BJ (cell line): ENCODE measurements around the gene IGSF8. TPM values are rescaled to one million over a fixed set of nuclear protein-coding genes. Genes with fewer than 3 reads are reported as not detected.

Experiments used
- CTCF ChIA-PET: fragments of 350-600 bp; formaldehyde crosslinking; extraction: SDS; loops from one replicate; lab custom pipeline; 2021; ENCODE audit warnings: antibody characterized with exemption, inconsistent platforms; lab: Yijun Ruan, JAX
- POLR2A ChIA-PET: fragments of 300-600 bp; sonication (Branson Sonifier 250); formaldehyde crosslinking; extraction: SDS; loops from one replicate; lab custom pipeline; 2021; ENCODE audit warnings: antibody characterized with exemption; lab: Charles Lee
- DNase-seq: peaks from one replicate; pipeline ENCODE4 v3.0.0-alpha.2; 2011; ENCODE audit warnings: low read depth
- H3K27me3 ChIP-seq: 2 replicates; pipeline ENCODE4 v1.6.0; 2011; ENCODE audit warnings: low read length; ENCODE audit not compliant: control insufficient read depth, insufficient read depth
- H3K36me3 ChIP-seq: 2 replicates; pipeline ENCODE4 v1.5.1; 2011; ENCODE audit warnings: low read length; ENCODE audit not compliant: control insufficient read depth, insufficient read depth
- H3K4me3 ChIP-seq: 2 replicates; pipeline ENCODE4 v1.5.1; 2011; ENCODE audit warnings: low read depth, mild to moderate bottlenecking, control low read depth, low read length
- CTCF ChIP-seq: IDR thresholded peaks from 2 replicates; pipeline ENCODE4 v1.5.1; 2011; ENCODE audit warnings: low read depth, mild to moderate bottlenecking, control low read depth, inconsistent platforms, low read length, moderate library complexity; ENCODE audit not compliant: insufficient read depth
- polyA plus RNA-seq: library from polyadenylated mRNA; depleted of rRNA; stranded (reverse); fragments of >200 nt; gene quantifications from 2 replicates; pipeline ENCODE4 v1.2.3, GENCODE V29; 2011

Gene IGSF8
- polyA plus RNA-seq, 1 experiment: 29.7 TPM

GRCh38 chr1:160134791-160135572, 36.6 kb upstream of the IGSF8 start:
- no peak for DNase-seq
- no peak for TF ChIP-seq CTCF
- POLR2A ChIA-PET: no interaction called here
- H3K27me3 ChIP-seq: peaks cover 3% of the 10 kb centered on the region
- no peaks in the 10 kb centered on the region for H3K36me3 ChIP-seq
- H3K4me3 ChIP-seq: no peak overlapping the region
- CTCF ChIA-PET: no interaction called here

GRCh38 chr1:160133990-160134770, 35.8 kb upstream of the IGSF8 start:
- DNase-seq: no peak
- peaks cover 1% of the 10 kb centered on the region; the same call in 1 of the 2 replicates for H3K27me3 ChIP-seq
- CTCF ChIA-PET: no interaction called here
- POLR2A ChIA-PET: no interaction called here
- no peak overlapping the region for H3K4me3 ChIP-seq
- TF ChIP-seq CTCF: no peak
- H3K36me3 ChIP-seq: no peaks in the 10 kb centered on the region

- POLR2A ChIA-PET: no interaction called here
- DNase-seq: no peak
- peaks cover 1% of the 10 kb centered on the region; the same call in 1 of the 2 replicates for H3K27me3 ChIP-seq
- no peaks in the 10 kb centered on the region for H3K36me3 ChIP-seq
- CTCF ChIA-PET: interaction anchor here (0.9 to 1.3 kb wide), 3 partner anchors 8 to 14 kb away, joined by 3 to 5 read pairs (median 3); no protein-coding TSS in a partner anchor
- no peak for TF ChIP-seq CTCF
- no peak overlapping the region for H3K4me3 ChIP-seq
Measured at GRCh38 chr1:160131803-160132565, 33.6 kb upstream of the IGSF8 start.

- ChIA-PET CTCF (interaction anchor here (0.9 to 1.3 kb wide), 4 partner anchors 11 to 63 kb away, joined by 3 to 5 read pairs (median 3); no protein-coding TSS in a partner anchor), POLR2A (no interaction called here)
- TF ChIP-seq CTCF: no peak
- DNase-seq: no peak
- Histone ChIP-seq H3K36me3 (no peaks in the 10 kb centered on the region), H3K27me3 (peaks cover 1% of the 10 kb centered on the region; the same call in 1 of the 2 replicates), H3K4me3 (no peak overlapping the region)
Measured at GRCh38 chr1:160130939-160131338, 32.5 kb upstream of the IGSF8 start.
